Naive thymus-derived CD4-positive, alpha-beta T cell (primary cell): Measurements from ENCODE around the gene FAM174B. TPM values are rescaled to one million over a fixed set of nuclear protein-coding genes. Genes with fewer than 3 reads are reported as not detected.

Experiments
- ATAC-seq: fragments of 150-1000 bp; cut with Tn5 transposase; 2 replicates; pipeline ENCODE4 v1.10.0; 2021; ENCODE audit warnings: mild to moderate bottlenecking, moderate library complexity
- CTCF ChIA-PET: fragments of 350-600 bp; sonication (Branson Sonifier 250); formaldehyde crosslinking; loops from one replicate; lab custom pipeline; 2021; ENCODE audit warnings: antibody characterized with exemption; lab: Charles Lee
- POLR2A ChIA-PET: fragments of 350-600 bp; sonication (Branson Sonifier 250); formaldehyde crosslinking; loops from one replicate; lab custom pipeline; 2021; ENCODE audit warnings: antibody characterized with exemption, inconsistent platforms; lab: Charles Lee
- DNase-seq, 9 donors: peaks; one replicate each; pipeline versions ENCODE4 v3.0.0 to v3.0.0-alpha.2; 2020 to 2022; ENCODE audit warnings: mixed read lengths in 1 of 9
- H3K27ac ChIP-seq: one replicate; pipeline ENCODE4 v1.7.0; 2013; ENCODE audit warnings: mild to moderate bottlenecking, low read depth, low read length, moderate library complexity
- H3K27me3 ChIP-seq, 2 donors: one replicate each; pipeline ENCODE4 v1.7.0; 2013; ENCODE audit warnings: low read length in 2 of 2, mild to moderate bottlenecking in 2 of 2, moderate library complexity in 2 of 2; ENCODE audit not compliant: control insufficient read depth in 2 of 2, insufficient read depth in 2 of 2
- H3K36me3 ChIP-seq, 3 experiments: 1 replicate in 2 of 3; 2 replicates in 1 of 3; pipeline ENCODE4 v1.7.0; 2013; ENCODE audit warnings: low read length in 3 of 3, mild to moderate bottlenecking in 3 of 3, moderate library complexity in 1 of 3; ENCODE audit not compliant: insufficient read depth in 3 of 3, control insufficient read depth in 2 of 3
- H3K4me1 ChIP-seq, 2 donors: one replicate each; pipeline ENCODE4 v1.7.0; 2013; ENCODE audit warnings: low read length in 2 of 2, mild to moderate bottlenecking in 2 of 2, moderate library complexity in 1 of 2; ENCODE audit not compliant: control insufficient read depth in 2 of 2, insufficient read depth in 2 of 2
- H3K4me3 ChIP-seq: 2 replicates; pipeline ENCODE4 v1.7.0; 2013; ENCODE audit warnings: mild to moderate bottlenecking, low read length
- H3K9me3 ChIP-seq, 3 experiments: 1 replicate in 2 of 3; 2 replicates in 1 of 3; pipeline ENCODE4 v1.7.0; 2013; ENCODE audit warnings: low read length in 3 of 3; ENCODE audit not compliant: control insufficient read depth in 2 of 3
- H3K27ac Mint-ChIP-seq, 9 donors: one replicate each; pipeline ENCODE4 v1.8.0; 2020 to 2022; ENCODE audit warnings: mixed read lengths in 9 of 9, mild to moderate bottlenecking in 8 of 9, moderate library complexity in 5 of 9, inconsistent platforms in 2 of 9
- H3K27me3 Mint-ChIP-seq, 5 donors: one replicate each; pipeline ENCODE4 v1.8.0; 2021 to 2022; ENCODE audit warnings: mixed read lengths in 5 of 5, mild to moderate bottlenecking in 1 of 5
- H3K36me3 Mint-ChIP-seq, 5 donors: one replicate each; pipeline ENCODE4 v1.8.0; 2020 to 2022; ENCODE audit warnings: mixed read lengths in 5 of 5, mild to moderate bottlenecking in 3 of 5, inconsistent platforms in 1 of 5
- H3K4me1 Mint-ChIP-seq, 7 donors: one replicate each; pipeline ENCODE4 v1.8.0; 2020 to 2022; ENCODE audit warnings: mixed read lengths in 7 of 7, mild to moderate bottlenecking in 3 of 7, inconsistent platforms in 1 of 7
- H3K4me3 Mint-ChIP-seq, 10 donors: one replicate each; pipeline ENCODE4 v1.8.0; 2020 to 2022; ENCODE audit warnings: mild to moderate bottlenecking in 10 of 10, mixed read lengths in 10 of 10, moderate library complexity in 6 of 10, inconsistent platforms in 2 of 10
- H3K9me3 Mint-ChIP-seq, 11 donors: one replicate each; pipeline ENCODE4 v1.8.0; 2020 to 2022; ENCODE audit warnings: mixed read lengths in 11 of 11, mild to moderate bottlenecking in 4 of 11, inconsistent platforms in 1 of 11, moderate library complexity in 1 of 11
- intact Hi-C, 2 donors: fragments of 100-400 bp; cut with micrococcal nuclease; formaldehyde crosslinking; loops; one replicate each; pipeline ENCODE4 v1.15.1; 2023
- polyA plus RNA-seq, 2 donors: library from polyadenylated mRNA; unstranded; fragments of 300-500 nt; fragmentation: Illumina TruSeq; gene quantifications; one replicate each; pipeline ENCODE4 v1.2.3, GENCODE V29; 2021
- total RNA-seq, 6 experiments: library from RNA in 5 of 6; stranded (reverse) in 5 of 6; gene quantifications; 1 replicate in 5 of 6; 2 replicates in 1 of 6; pipeline ENCODE4 v1.2.3 and lab custom pipeline; 2021 to 2026

Gene FAM174B
- total and polyA plus RNA-seq, 7 experiments from 2014 or later = 3.5 to 15.9 (median 6.7) TPM

GRCh38 chr15:92674347-92674746 is 18.8 kb upstream of the FAM174B start:
- DNase-seq (no peak), ATAC-seq (no peak)
- Histone ChIP-seq H3K4me1 (no peaks in the 10 kb centered on the region), H3K27ac (no peak overlapping the region), H3K27me3 (no peaks in the 10 kb centered on the region), H3K9me3 (no peaks in the 10 kb centered on the region), H3K36me3 (no peaks in the 10 kb centered on the region), H3K4me3 (no peak overlapping the region)
- H3K9me3 Mint-ChIP-seq = no peaks in the 10 kb centered on the region
- H3K27me3 Mint-ChIP-seq = peaks cover 3 to 35% (median 8%) of the 10 kb centered on the region in 5 donors
- POLR2A ChIA-PET = no interaction called here
- H3K27ac Mint-ChIP-seq = no peak overlapping the region
- intact Hi-C loops = no loop called here
- no peak overlapping the region for H3K4me3 Mint-ChIP-seq
- H3K36me3 Mint-ChIP-seq = peaks cover 0 to 4% (median 0%) of the 10 kb centered on the region in 5 donors
- CTCF ChIA-PET = no interaction called here
- H3K4me1 Mint-ChIP-seq = no peaks in the 10 kb centered on the region

GRCh38 chr15:92672102-92672501 is 16.5 kb upstream of the FAM174B start:
- intact Hi-C loops = no loop called here
- ChIA-PET POLR2A (no interaction called here), CTCF (no interaction called here)
- Histone ChIP-seq H3K27ac (no peak overlapping the region), H3K9me3 (no peaks in the 10 kb centered on the region), H3K36me3 (no peaks in the 10 kb centered on the region), H3K27me3 (no peaks in the 10 kb centered on the region), H3K4me3 (no peak overlapping the region), H3K4me1 (no peaks in the 10 kb centered on the region)
- no peak for ATAC-seq
- Mint-ChIP-seq H3K4me3 (no peak overlapping the region), H3K36me3 (peaks cover 0 to 4% (median 0%) of the 10 kb centered on the region in 5 donors), H3K9me3 (no peaks in the 10 kb centered on the region), H3K4me1 (no peaks in the 10 kb centered on the region), H3K27ac (no peak overlapping the region), H3K27me3 (peaks cover 0 to 23% (median 6%) of the 10 kb centered on the region in 5 donors)
- DNase-seq = no peak

GRCh38 chr15:92671406-92671805 is 15.8 kb upstream of the FAM174B start:
- no peaks in the 10 kb centered on the region for H3K36me3 ChIP-seq
- CTCF ChIA-PET = no interaction called here
- no peak overlapping the region for H3K4me3 Mint-ChIP-seq
- ATAC-seq (no peak), DNase-seq (no peak)
- no peak overlapping the region for H3K4me3 ChIP-seq
- H3K27me3 Mint-ChIP-seq = peaks cover 0 to 23% (median 7%) of the 10 kb centered on the region in 5 donors
- H3K4me1 ChIP-seq = no peaks in the 10 kb centered on the region
- no peaks in the 10 kb centered on the region for H3K9me3 ChIP-seq
- POLR2A ChIA-PET = no interaction called here
- no peaks in the 10 kb centered on the region for H3K9me3 Mint-ChIP-seq
- intact Hi-C loops = no loop called here
- H3K4me1 Mint-ChIP-seq = no peaks in the 10 kb centered on the region
- H3K27ac Mint-ChIP-seq = no peak overlapping the region
- no peak overlapping the region for H3K27ac ChIP-seq
- no peaks in the 10 kb centered on the region for H3K27me3 ChIP-seq
- H3K36me3 Mint-ChIP-seq = peaks cover 0 to under 1% (median 0%) of the 10 kb centered on the region in 5 donors

GRCh38 chr15:92670621-92671020 is 15.0 kb upstream of the FAM174B start:
- POLR2A ChIA-PET = no interaction called here
- H3K4me1 Mint-ChIP-seq = no peaks in the 10 kb centered on the region
- H3K9me3 ChIP-seq = no peaks in the 10 kb centered on the region
- H3K27ac Mint-ChIP-seq = no peak overlapping the region
- H3K27me3 Mint-ChIP-seq = peaks cover 0 to 24% (median 7%) of the 10 kb centered on the region in 5 donors
- H3K4me3 Mint-ChIP-seq = no peak overlapping the region
- no peak overlapping the region for H3K4me3 ChIP-seq
- ATAC-seq (no peak), DNase-seq (no peak)
- intact Hi-C loops = no loop called here
- no peaks in the 10 kb centered on the region for H3K36me3 Mint-ChIP-seq
- no peak overlapping the region for H3K27ac ChIP-seq
- CTCF ChIA-PET = no interaction called here
- no peaks in the 10 kb centered on the region for H3K9me3 Mint-ChIP-seq
- no peaks in the 10 kb centered on the region for H3K27me3 ChIP-seq
- no peaks in the 10 kb centered on the region for H3K4me1 ChIP-seq
- no peaks in the 10 kb centered on the region for H3K36me3 ChIP-seq

GRCh38 chr15:92669432-92669831 is 13.9 kb upstream of the FAM174B start:
- Mint-ChIP-seq H3K9me3 (no peaks in the 10 kb centered on the region), H3K4me3 (no peak overlapping the region), H3K27ac (no peak overlapping the region), H3K4me1 (peaks cover 0 to 6% (median 0%) of the 10 kb centered on the region in 7 donors), H3K27me3 (peaks cover 0 to 30% (median 13%) of the 10 kb centered on the region in 5 donors), H3K36me3 (no peaks in the 10 kb centered on the region)
- Histone ChIP-seq H3K4me1 (no peaks in the 10 kb centered on the region), H3K9me3 (no peaks in the 10 kb centered on the region), H3K4me3 (no peak overlapping the region), H3K27me3 (no peaks in the 10 kb centered on the region), H3K36me3 (no peaks in the 10 kb centered on the region), H3K27ac (no peak overlapping the region)
- ChIA-PET CTCF (no interaction called here), POLR2A (no interaction called here)
- intact Hi-C loops = no loop called here
- DNase-seq (no peak), ATAC-seq (no peak)

- Mint-ChIP-seq H3K27ac (no peak overlapping the region), H3K27me3 (peaks cover 0 to 27% (median 13%) of the 10 kb centered on the region in 5 donors), H3K36me3 (no peaks in the 10 kb centered on the region), H3K4me3 (no peak overlapping the region), H3K4me1 (peaks cover 0 to 6% (median 0%) of the 10 kb centered on the region in 7 donors), H3K9me3 (no peaks in the 10 kb centered on the region)
- no peaks in the 10 kb centered on the region for H3K9me3 ChIP-seq
- ATAC-seq (no peak), DNase-seq (no peak)
- intact Hi-C loops = no loop called here
- CTCF ChIA-PET = no interaction called here
- H3K27ac ChIP-seq = no peak overlapping the region
- H3K4me1 ChIP-seq = no peaks in the 10 kb centered on the region
- POLR2A ChIA-PET = no interaction called here
- H3K27me3 ChIP-seq = no peaks in the 10 kb centered on the region
- H3K4me3 ChIP-seq = no peak overlapping the region
- H3K36me3 ChIP-seq = no peaks in the 10 kb centered on the region
Measured at GRCh38 chr15:92668620-92669019, 13.0 kb upstream of the FAM174B start.

GRCh38 chr15:92667970-92668485 is 12.5 kb upstream of the FAM174B start:
- Histone ChIP-seq H3K27me3 (no peaks in the 10 kb centered on the region), H3K4me1 (no peaks in the 10 kb centered on the region), H3K36me3 (no peaks in the 10 kb centered on the region), H3K9me3 (no peaks in the 10 kb centered on the region), H3K27ac (no peak overlapping the region), H3K4me3 (no peak overlapping the region)
- ATAC-seq (no peak), DNase-seq (no peak)
- Mint-ChIP-seq H3K4me1 (peaks cover 0 to 8% (median 0%) of the 10 kb centered on the region in 7 donors), H3K27me3 (peaks cover 0 to 25% (median 13%) of the 10 kb centered on the region in 5 donors), H3K36me3 (no peaks in the 10 kb centered on the region), H3K9me3 (no peaks in the 10 kb centered on the region), H3K27ac (no peak overlapping the region), H3K4me3 (no peak overlapping the region)
- intact Hi-C loops = no loop called here
- POLR2A ChIA-PET = no interaction called here
- CTCF ChIA-PET = no interaction called here
